HG02870 (cell line): ENCODE results near the gene FKBP2.
A peak's percentile ranks its signal among the peaks of the same experiment; 100 is the strongest.

Source experiments
- ATAC-seq: cut with Tn5 transposase; IDR thresholded peaks from one replicate; pipeline ENCODE4 v1.9.1; 2021; ENCODE audit warnings: mild to moderate bottlenecking, moderate library complexity; ENCODE audit not compliant: unreplicated experiment

The FKBP2 gene

GRCh38 chr11:64247729-64248531 lies 7.0 kb downstream of the FKBP2 start:
- no peak for ATAC-seq

GRCh38 chr11:64248578-64248977 lies 7.7 kb downstream of the FKBP2 start:
- no peak for ATAC-seq

- ATAC-seq = no peak
Observed at GRCh38 chr11:64249038-64249437, 8.1 kb downstream of the FKBP2 start.

GRCh38 chr11:64249563-64250414 lies 8.9 kb downstream of the FKBP2 start:
- ATAC-seq = no peak

- no peak for ATAC-seq
Observed at GRCh38 chr11:64250415-64251015, 9.6 kb downstream of the FKBP2 start.

- ATAC-seq = peak; percentile 31
Observed at GRCh38 chr11:64251016-64251752, 10.3 kb downstream of the FKBP2 start, which contains the start of gene PLCB3. TSS of gene PLCB3 (plus strand) at chr11:64251530. CDS start at chr11:64251650, 120 bp downstream.

GRCh38 chr11:64251753-64252002 lies 10.8 kb downstream of the FKBP2 start:
- ATAC-seq = peak; percentile 8

GRCh38 chr11:64252003-64252872 lies 11.3 kb downstream of the FKBP2 start:
- ATAC-seq = no peak

- no peak for ATAC-seq
Observed at GRCh38 chr11:64253043-64253442, 12.1 kb downstream of the FKBP2 start.

GRCh38 chr11:64253481-64253880 lies 12.6 kb downstream of the FKBP2 start:
- ATAC-seq = no peak

- ATAC-seq = no peak
Observed at GRCh38 chr11:64254326-64254725, 13.4 kb downstream of the FKBP2 start.

- ATAC-seq = no peak
Observed at GRCh38 chr11:64255135-64256128, 14.5 kb downstream of the FKBP2 start.

- no peak for ATAC-seq
Observed at GRCh38 chr11:64256300-64256699, 15.4 kb downstream of the FKBP2 start.

GRCh38 chr11:64258356-64258755 lies 17.5 kb downstream of the FKBP2 start:
- no peak for ATAC-seq

GRCh38 chr11:64258946-64259532 lies 18.1 kb downstream of the FKBP2 start:
- no peak for ATAC-seq

GRCh38 chr11:64259533-64260067 lies 18.7 kb downstream of the FKBP2 start:
- no peak for ATAC-seq

GRCh38 chr11:64260147-64260708 lies 19.3 kb downstream of the FKBP2 start:
- ATAC-seq = no peak

GRCh38 chr11:64261556-64262080 lies 20.7 kb downstream of the FKBP2 start:
- no peak for ATAC-seq
